ENCODE results near the gene FADS1. TPM values are rescaled to one million over a fixed set of nuclear protein-coding genes. Genes with fewer than 3 reads are reported as not detected.

FADS1 gene
- total RNA-seq, 4 donors from 2014 or later = 15.8 to 115 (median 29.4) TPM

- TF ChIP-seq CTCF (IDR thresholded peaks at IDR 0.05; ENCODE audit: low read depth) = no peak
Measured at GRCh38 chr11:61792310-61793082, 24.3 kb downstream of the FADS1 start, which contains the start of the genes FEN1 and TMEM258. Gene FEN1, plus strand, starts transcription at chr11:61792911. Its CDS starts 2,451 bp downstream, at chr11:61795362. Gene TMEM258, minus strand, starts transcription at chr11:61792599. Its CDS starts 41 bp downstream, at chr11:61792558.

GRCh38 chr11:61791737-61792309 is 25.0 kb downstream of the FADS1 start:
- TF ChIP-seq CTCF (IDR thresholded peaks at IDR 0.05; ENCODE audit: low read depth) = no peak

- no peak for TF ChIP-seq CTCF (IDR thresholded peaks at IDR 0.05; ENCODE audit: low read depth)
Measured at GRCh38 chr11:61787928-61788491, 28.8 kb downstream of the FADS1 start.

GRCh38 chr11:61785837-61786402 is 30.9 kb downstream of the FADS1 start:
- no peak for TF ChIP-seq CTCF (IDR thresholded peaks at IDR 0.05; ENCODE audit: low read depth)

- no peak for TF ChIP-seq CTCF (IDR thresholded peaks at IDR 0.05; ENCODE audit: low read depth)
Measured at GRCh38 chr11:61784506-61784805, 32.3 kb downstream of the FADS1 start.

GRCh38 chr11:61783717-61784505 is 32.9 kb downstream of the FADS1 start:
- no peak for TF ChIP-seq CTCF (IDR thresholded peaks at IDR 0.05; ENCODE audit: low read depth)

Data from subcutaneous adipose tissue (tissue), 4 donors.